BE2C (cell line): ENCODE measurements around the gene OSBPL3.

Experiments used
- DNase-seq: peaks from one replicate; pipeline ENCODE4 v3.0.0-alpha.2; 2020
- H3K27me3 ChIP-seq: fragments of 250-450 bp; sonication (Bioruptor Pico); 2 replicates; pipeline ENCODE4 v1.5.1; 2020; ENCODE audit warnings: mild to moderate bottlenecking
- H3K36me3 ChIP-seq: fragments of 250-450 bp; sonication (Bioruptor Pico); 2 replicates; pipeline ENCODE4 v1.5.1; 2020; ENCODE audit warnings: mild to moderate bottlenecking
- H3K4me1 ChIP-seq: fragments of 250-450 bp; sonication (Bioruptor Pico); 2 replicates; pipeline ENCODE4 v1.5.1; 2020
- H3K4me3 ChIP-seq: 2 replicates; pipeline ENCODE4 v1.5.1; 2011; ENCODE audit warnings: low read depth, low read length
- H3K9me3 ChIP-seq: fragments of 250-450 bp; sonication (Bioruptor Pico); 2 replicates; pipeline ENCODE4 v1.5.1; 2020
- CTCF ChIP-seq: IDR thresholded peaks from 2 replicates; pipeline ENCODE4 v1.5.1; 2012; ENCODE audit warnings: mild to moderate bottlenecking, low read depth, low read length

The OSBPL3 gene

GRCh38 chr7:24843821-24844434 lies 136.1 kb downstream of the OSBPL3 start:
- H3K27me3 ChIP-seq = no peaks in the 10 kb centered on the region

GRCh38 chr7:24842449-24843241 lies 137.3 kb downstream of the OSBPL3 start:
- Histone ChIP-seq H3K27me3 (no peaks in the 10 kb centered on the region), H3K9me3 (no peaks in the 10 kb centered on the region), H3K4me1 (peaks cover 30% of the 10 kb centered on the region), H3K4me3 (no peak overlapping the region), H3K36me3 (peaks cover 25% of the 10 kb centered on the region)
- peak; percentile 28; the same call in 1 of the 2 replicates for TF ChIP-seq CTCF
- peak; percentile 77 for DNase-seq

More at GRCh38 chr7:24843821-24844434, 136.1 kb downstream of the OSBPL3 start:
- H3K4me1 ChIP-seq = peaks cover 30% of the 10 kb centered on the region
- H3K9me3 ChIP-seq = no peaks in the 10 kb centered on the region
- peak; percentile 34 for DNase-seq
- TF ChIP-seq CTCF = no peak
- peaks cover 17% of the 10 kb centered on the region for H3K36me3 ChIP-seq
- H3K4me3 ChIP-seq = peak overlapping the region; percentile 16; the same call in 1 of the 2 replicates

GRCh38 chr7:24842029-24842428 lies 137.9 kb downstream of the OSBPL3 start:
- H3K4me3 ChIP-seq = no peak overlapping the region

GRCh38 chr7:24840563-24840962 lies 139.4 kb downstream of the OSBPL3 start:
- Histone ChIP-seq H3K4me3 (no peak overlapping the region), H3K27me3 (no peaks in the 10 kb centered on the region), H3K9me3 (no peaks in the 10 kb centered on the region), H3K4me1 (peaks cover 43% of the 10 kb centered on the region), H3K36me3 (peaks cover 26% of the 10 kb centered on the region)
- TF ChIP-seq CTCF = no peak
- DNase-seq = no peak

More at GRCh38 chr7:24842029-24842428, 137.9 kb downstream of the OSBPL3 start:
- Histone ChIP-seq H3K4me1 (peaks cover 35% of the 10 kb centered on the region), H3K27me3 (no peaks in the 10 kb centered on the region), H3K9me3 (no peaks in the 10 kb centered on the region), H3K36me3 (peaks cover 26% of the 10 kb centered on the region)
- TF ChIP-seq CTCF = no peak
- no peak for DNase-seq

- no peak for TF ChIP-seq CTCF
- Histone ChIP-seq H3K27me3 (no peaks in the 10 kb centered on the region), H3K4me3 (no peak overlapping the region), H3K9me3 (no peaks in the 10 kb centered on the region), H3K4me1 (peaks cover 16% of the 10 kb centered on the region), H3K36me3 (peaks cover 32% of the 10 kb centered on the region)
- no peak for DNase-seq
Measured at GRCh38 chr7:24836084-24836483, 143.9 kb downstream of the OSBPL3 start.

- TF ChIP-seq CTCF = no peak
- no peaks in the 10 kb centered on the region for H3K9me3 ChIP-seq
- H3K36me3 ChIP-seq = peaks cover 29% of the 10 kb centered on the region
- H3K4me3 ChIP-seq = no peak overlapping the region
- peaks cover 13% of the 10 kb centered on the region for H3K4me1 ChIP-seq
- no peak for DNase-seq
- H3K27me3 ChIP-seq = no peaks in the 10 kb centered on the region
Measured at GRCh38 chr7:24835643-24836042, 144.3 kb downstream of the OSBPL3 start.
